Measurements from ENCODE around the gene DNM3. TPM values are rescaled to one million over a fixed set of nuclear protein-coding genes. Genes with fewer than 3 reads are reported as not detected.
"Not testable (repeated sequence)": the region's sequence is repeated elsewhere in the genome, so short reads cannot be mapped to it uniquely, and the experiment has no call there.

Gene DNM3
- polyA plus RNA-seq, 3 donors from 2014 or later, result 0.52 to 1.2 (median 0.99) TPM

DNA sequence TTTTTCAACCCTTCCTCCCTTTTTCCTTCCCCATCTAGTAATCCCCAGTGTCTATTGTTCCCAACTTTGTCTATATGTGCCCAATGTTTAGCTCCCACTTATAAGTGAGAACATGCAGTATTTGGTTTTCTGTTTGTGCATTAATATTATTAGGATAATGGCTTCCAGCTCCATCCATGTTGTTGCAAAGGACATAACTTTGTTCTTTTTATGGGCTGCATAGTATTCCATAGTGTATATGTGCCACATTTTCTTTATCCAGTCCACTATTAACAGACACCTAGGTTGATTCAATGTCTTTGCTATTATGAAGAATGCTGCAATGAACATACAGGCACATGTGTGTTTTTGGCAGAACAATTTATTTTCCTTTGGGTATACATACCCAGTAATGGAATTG lies 458.2 kb downstream of the DNM3 start:
- no peaks in the 10 kb centered on the region for H3K4me1 Mint-ChIP-seq
- no peak overlapping the region for H3K27ac Mint-ChIP-seq
- H3K4me3 Mint-ChIP-seq, result no peak overlapping the region
- peaks cover 0 to 6% (median 5%) of the 10 kb centered on the region in 3 donors for H3K36me3 Mint-ChIP-seq
- peaks cover 2 to 5% (median 3%) of the 10 kb centered on the region in 3 donors for H3K27me3 Mint-ChIP-seq (ENCODE audit: low read depth in 3 of 3)
- peaks cover 0 to 7% (median under 1%) of the 10 kb centered on the region in 6 donors for H3K9me3 Mint-ChIP-seq
- no peak for DNase-seq

- H3K27ac Mint-ChIP-seq; H3K27me3 Mint-ChIP-seq (ENCODE audit: low read depth in 3 of 3); DNase-seq; H3K36me3 Mint-ChIP-seq; H3K9me3 Mint-ChIP-seq; H3K4me1 Mint-ChIP-seq; H3K4me3 Mint-ChIP-seq: not testable (repeated sequence)
These were observed 466.2 kb downstream of the DNM3 start for GRCh38 chr1:172307508-172307907.

DNA sequence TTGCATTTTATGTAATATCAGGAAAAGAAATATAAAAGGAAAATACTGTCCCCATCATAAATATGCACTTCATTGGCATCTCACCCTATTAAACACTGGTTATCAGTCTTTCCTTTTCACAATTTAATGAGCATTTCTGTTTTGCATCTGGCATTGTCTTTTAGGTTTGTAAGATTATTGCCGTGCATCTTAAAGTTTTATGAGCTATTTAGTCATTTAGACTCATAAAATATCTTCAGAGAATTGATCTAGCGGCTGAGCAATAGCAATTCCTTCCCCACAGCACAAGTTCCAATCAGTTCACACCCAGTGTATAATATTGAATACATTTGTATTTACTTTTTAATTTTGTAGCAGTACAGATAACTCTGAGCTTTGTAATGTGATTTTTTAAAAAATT lies 466.8 kb downstream of the DNM3 start:
- no peak overlapping the region for H3K27ac Mint-ChIP-seq
- no peak for DNase-seq
- H3K27me3 Mint-ChIP-seq (ENCODE audit: low read depth in 3 of 3), result peaks cover 0 to 6% (median 2%) of the 10 kb centered on the region in 3 donors
- peaks cover 0 to 4% (median 0%) of the 10 kb centered on the region in 6 donors for H3K9me3 Mint-ChIP-seq
- no peak overlapping the region for H3K4me3 Mint-ChIP-seq
- H3K4me1 Mint-ChIP-seq, result peaks cover 0 to 1% of the 10 kb centered on the region in 2 donors
- H3K36me3 Mint-ChIP-seq, result peaks cover 3 to 5% (median 5%) of the 10 kb centered on the region in 3 donors

- Mint-ChIP-seq H3K27me3 (ENCODE audit: low read depth in 3 of 3) (peaks cover 0 to 4% (median 2%) of the 10 kb centered on the region in 3 donors), H3K4me1 (peaks cover 0 to 1% of the 10 kb centered on the region in 2 donors), H3K27ac (no peak overlapping the region), H3K9me3 (no peaks in the 10 kb centered on the region), H3K4me3 (no peak overlapping the region), H3K36me3 (peaks cover 3 to 5% (median 4%) of the 10 kb centered on the region in 3 donors)
- DNase-seq, result no peak
These were observed 467.3 kb downstream of the DNM3 start for GRCh38 chr1:172308577-172308976.

GRCh38 chr1:172320733-172321132 lies 479.4 kb downstream of the DNM3 start:
- H3K4me3 Mint-ChIP-seq, result no peak overlapping the region
- no peaks in the 10 kb centered on the region for H3K36me3 Mint-ChIP-seq
- no peak overlapping the region for H3K27ac Mint-ChIP-seq
- no peaks in the 10 kb centered on the region for H3K4me1 Mint-ChIP-seq
- H3K9me3 Mint-ChIP-seq, result peaks cover 0 to 1% (median 0%) of the 10 kb centered on the region in 6 donors
- no peaks in the 10 kb centered on the region for H3K27me3 Mint-ChIP-seq (ENCODE audit: low read depth in 3 of 3)
- DNase-seq, result no peak

DNA sequence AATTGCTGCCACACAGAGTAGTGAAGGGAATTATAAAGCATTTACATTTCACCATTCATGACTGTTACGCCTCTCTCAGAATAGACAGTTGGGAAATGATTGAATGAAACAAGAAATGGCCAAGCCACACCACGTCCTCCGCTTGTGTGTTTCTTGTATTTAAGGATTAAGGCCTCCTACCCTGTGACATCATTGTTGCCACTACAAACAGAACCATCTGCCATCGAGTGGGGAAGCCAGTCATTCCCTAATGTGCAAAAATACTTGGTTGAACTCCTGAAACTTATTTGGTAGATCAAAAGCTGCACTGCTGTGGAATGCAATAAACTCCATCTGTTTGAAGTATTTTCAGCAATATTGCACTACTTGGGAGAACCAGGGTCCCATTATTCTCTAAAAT lies 480.2 kb downstream of the DNM3 start:
- Mint-ChIP-seq H3K9me3 (peaks cover 0 to 1% (median 0%) of the 10 kb centered on the region in 6 donors), H3K27ac (no peak overlapping the region), H3K27me3 (ENCODE audit: low read depth in 3 of 3) (no peaks in the 10 kb centered on the region), H3K4me1 (no peaks in the 10 kb centered on the region), H3K36me3 (no peaks in the 10 kb centered on the region), H3K4me3 (no peak overlapping the region)
- DNase-seq, result no peak

GRCh38 chr1:172322219-172323061 lies 481.1 kb downstream of the DNM3 start:
- H3K27me3 Mint-ChIP-seq (ENCODE audit: low read depth in 3 of 3), result no peaks in the 10 kb centered on the region
- H3K4me1 Mint-ChIP-seq, result no peaks in the 10 kb centered on the region
- DNase-seq, result no peak
- no peaks in the 10 kb centered on the region for H3K9me3 Mint-ChIP-seq
- no peak overlapping the region for H3K4me3 Mint-ChIP-seq
- no peaks in the 10 kb centered on the region for H3K36me3 Mint-ChIP-seq
- no peak overlapping the region for H3K27ac Mint-ChIP-seq

GRCh38 chr1:172323686-172324085 lies 482.4 kb downstream of the DNM3 start:
- peaks cover 0 to 2% (median 0%) of the 10 kb centered on the region in 3 donors for H3K27me3 Mint-ChIP-seq (ENCODE audit: low read depth in 3 of 3)
- H3K36me3 Mint-ChIP-seq, result peaks cover 0 to 5% (median 0%) of the 10 kb centered on the region in 3 donors
- no peaks in the 10 kb centered on the region for H3K4me1 Mint-ChIP-seq

GRCh38 chr1:172324086-172324485 lies 482.8 kb downstream of the DNM3 start:
- Mint-ChIP-seq H3K9me3 (no peaks in the 10 kb centered on the region), H3K27ac (peak overlapping the region in 1 of 6 donors; percentile 18), H3K4me3 (no peak overlapping the region), H3K36me3 (peaks cover 0 to 5% (median 0%) of the 10 kb centered on the region in 3 donors), H3K27me3 (ENCODE audit: low read depth in 3 of 3) (peaks cover 0 to 2% (median 0%) of the 10 kb centered on the region in 3 donors), H3K4me1 (no peaks in the 10 kb centered on the region)
- no peak for DNase-seq

More at GRCh38 chr1:172323686-172324085, 482.4 kb downstream of the DNM3 start:
- H3K4me3 Mint-ChIP-seq, result no peak overlapping the region
- no peaks in the 10 kb centered on the region for H3K9me3 Mint-ChIP-seq
- H3K27ac Mint-ChIP-seq, result peak overlapping the region in 1 of 6 donors; percentile 18
- DNase-seq, result no peak

DNA sequence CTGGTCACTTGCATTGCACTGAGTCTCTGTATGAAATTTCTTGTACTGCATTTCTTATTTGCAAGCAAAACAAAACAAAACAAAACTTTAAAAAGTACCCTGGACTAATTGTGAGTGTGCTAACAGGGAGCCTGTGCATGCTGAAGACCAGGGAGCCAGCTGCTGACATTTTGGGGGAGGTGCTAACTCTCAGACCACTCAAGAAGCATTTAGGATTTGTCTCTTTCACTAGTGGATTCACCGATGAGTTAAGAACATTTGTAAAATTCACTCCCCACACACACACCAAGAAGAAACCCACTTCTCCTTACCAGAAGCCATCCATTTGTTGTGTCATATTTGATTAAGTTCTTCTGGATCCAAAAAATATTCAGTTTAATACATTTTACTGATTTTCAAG lies 483.5 kb downstream of the DNM3 start:
- DNase-seq, result no peak
- H3K4me3 Mint-ChIP-seq, result no peak overlapping the region
- H3K27me3 Mint-ChIP-seq (ENCODE audit: low read depth in 3 of 3), result peaks cover 0 to 2% (median 0%) of the 10 kb centered on the region in 3 donors
- no peak overlapping the region for H3K27ac Mint-ChIP-seq
- H3K36me3 Mint-ChIP-seq, result peaks cover 0 to 5% (median 0%) of the 10 kb centered on the region in 3 donors
- H3K9me3 Mint-ChIP-seq, result no peaks in the 10 kb centered on the region
- H3K4me1 Mint-ChIP-seq, result no peaks in the 10 kb centered on the region

- Mint-ChIP-seq H3K4me1 (no peaks in the 10 kb centered on the region), H3K27me3 (ENCODE audit: low read depth in 3 of 3) (peaks cover 0 to 2% (median 0%) of the 10 kb centered on the region in 3 donors), H3K4me3 (no peak overlapping the region), H3K9me3 (no peaks in the 10 kb centered on the region), H3K27ac (no peak overlapping the region), H3K36me3 (peaks cover 0 to 5% (median 0%) of the 10 kb centered on the region in 3 donors)
- DNase-seq, result no peak
These were observed 484.2 kb downstream of the DNM3 start for GRCh38 chr1:172325531-172325930.

DNA sequence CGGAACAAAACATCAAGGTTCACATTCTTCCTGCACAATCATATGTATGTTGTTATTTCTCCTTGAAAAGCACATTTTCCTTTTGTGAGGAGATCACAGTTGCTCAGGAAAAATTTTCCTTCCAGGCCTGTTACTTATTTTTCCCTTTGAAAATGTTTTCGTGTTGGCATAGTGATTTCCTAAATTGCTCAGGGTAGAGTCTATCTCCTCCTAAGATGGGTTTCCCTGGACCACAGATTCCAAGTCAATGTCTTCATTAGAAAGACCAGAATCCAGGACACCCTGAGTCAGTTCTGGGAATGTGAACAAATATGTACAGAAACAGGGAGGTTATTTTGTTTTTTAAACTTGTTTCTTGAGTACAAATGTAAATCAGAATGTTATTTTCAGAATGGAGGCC lies 484.8 kb downstream of the DNM3 start:
- Mint-ChIP-seq H3K9me3 (no peaks in the 10 kb centered on the region), H3K4me3 (no peak overlapping the region), H3K36me3 (peaks cover 0 to 5% (median 0%) of the 10 kb centered on the region in 3 donors), H3K4me1 (no peaks in the 10 kb centered on the region), H3K27me3 (ENCODE audit: low read depth in 3 of 3) (peaks cover 0 to 2% (median 0%) of the 10 kb centered on the region in 3 donors), H3K27ac (no peak overlapping the region)
- no peak for DNase-seq

DNA sequence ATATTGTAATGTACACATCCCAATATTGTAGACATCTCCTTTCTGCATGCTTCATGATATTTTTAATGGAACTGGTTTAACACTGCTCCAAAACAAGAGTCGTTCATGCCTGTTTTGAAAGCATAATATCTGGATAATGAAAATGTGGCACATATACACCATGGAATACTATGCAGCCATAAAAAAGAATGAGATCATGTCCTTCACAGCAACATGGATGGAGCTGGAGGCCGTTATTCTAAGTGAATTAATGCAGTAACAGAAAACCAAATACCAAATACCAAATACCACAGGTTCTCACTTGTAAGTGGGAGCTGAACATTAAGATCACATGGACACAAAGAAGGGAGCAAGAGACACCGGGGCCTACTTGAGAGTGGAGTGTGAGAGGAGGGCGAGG lies 487.0 kb downstream of the DNM3 start:
- Mint-ChIP-seq H3K27ac (no peak overlapping the region), H3K27me3 (ENCODE audit: low read depth in 3 of 3) (peaks cover 0 to 4% (median 2%) of the 10 kb centered on the region in 3 donors), H3K9me3 (no peaks in the 10 kb centered on the region), H3K4me1 (no peaks in the 10 kb centered on the region), H3K4me3 (no peak overlapping the region), H3K36me3 (peaks cover 0 to 5% (median 0%) of the 10 kb centered on the region in 3 donors)
- DNase-seq, result no peak

DNA sequence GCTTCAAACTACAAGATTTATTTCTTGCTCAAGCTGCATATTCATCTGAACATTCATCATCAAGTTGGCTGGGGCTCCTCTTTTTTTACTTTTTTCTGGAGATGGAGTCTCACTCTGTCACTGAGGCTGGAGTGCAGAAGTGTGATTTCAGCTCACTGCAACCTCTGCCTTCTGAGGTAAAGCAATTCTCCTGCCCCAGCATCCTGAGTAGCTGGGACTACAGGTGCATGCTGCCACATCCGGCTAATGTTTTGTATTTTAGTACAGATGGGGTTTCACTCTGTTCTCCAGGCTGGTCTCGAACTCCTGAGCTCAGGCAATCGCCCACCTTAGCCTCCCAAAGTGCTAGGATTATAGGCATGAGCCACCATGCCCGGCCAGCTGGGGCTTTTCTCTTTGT lies 490.9 kb downstream of the DNM3 start:
- Mint-ChIP-seq H3K9me3 (no peaks in the 10 kb centered on the region), H3K4me1 (no peaks in the 10 kb centered on the region), H3K27ac (no peak overlapping the region), H3K4me3 (no peak overlapping the region), H3K27me3 (ENCODE audit: low read depth in 3 of 3) (peaks cover 0 to 7% (median 2%) of the 10 kb centered on the region in 3 donors), H3K36me3 (peaks cover 0 to 5% (median 0%) of the 10 kb centered on the region in 3 donors)
- DNase-seq, result no peak

Measured in immature natural killer cell (primary cell).